Stimulated activated CD8-positive, alpha-beta memory T cell treated with anti-CD3 and anti-CD28 coated beads, Interleukin-15, amount 100 ng/mL, for 1 hour (primary cell): ENCODE results near the gene CXCL14.
"Not testable (repeated sequence)": the region's sequence is repeated elsewhere in the genome, so short reads cannot be mapped to it uniquely, and the experiment has no call there.

ENCODE experiments used
- DNase-seq: peaks from one replicate; pipeline ENCODE4 v3.0.0-alpha.2; 2020; ENCODE audit warnings: low read depth

Gene CXCL14

DNA sequence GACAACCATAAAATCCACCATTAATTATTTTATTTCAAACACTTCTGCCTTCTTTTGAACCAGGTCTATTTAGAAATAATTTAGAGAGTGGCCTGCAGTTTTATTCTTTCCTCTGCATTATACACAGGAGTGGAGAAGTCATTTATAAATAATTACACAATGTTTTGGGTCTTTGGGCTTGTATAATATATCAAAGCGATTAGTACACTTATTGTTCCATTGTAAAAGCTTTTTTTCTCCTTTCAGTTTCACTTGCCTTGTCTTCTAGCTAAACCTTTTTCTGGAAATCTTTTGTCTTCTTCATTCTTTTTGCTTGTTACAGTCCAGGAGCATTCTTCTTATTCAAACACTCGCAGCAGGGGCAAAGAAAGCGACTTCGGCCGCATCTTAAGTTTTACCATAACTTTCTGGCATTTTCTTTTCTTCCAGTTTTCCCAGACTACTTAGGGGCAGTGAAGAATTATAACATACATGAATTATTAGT is 35.7 kb downstream of the CXCL14 start:
- DNase-seq, result no peak

DNA sequence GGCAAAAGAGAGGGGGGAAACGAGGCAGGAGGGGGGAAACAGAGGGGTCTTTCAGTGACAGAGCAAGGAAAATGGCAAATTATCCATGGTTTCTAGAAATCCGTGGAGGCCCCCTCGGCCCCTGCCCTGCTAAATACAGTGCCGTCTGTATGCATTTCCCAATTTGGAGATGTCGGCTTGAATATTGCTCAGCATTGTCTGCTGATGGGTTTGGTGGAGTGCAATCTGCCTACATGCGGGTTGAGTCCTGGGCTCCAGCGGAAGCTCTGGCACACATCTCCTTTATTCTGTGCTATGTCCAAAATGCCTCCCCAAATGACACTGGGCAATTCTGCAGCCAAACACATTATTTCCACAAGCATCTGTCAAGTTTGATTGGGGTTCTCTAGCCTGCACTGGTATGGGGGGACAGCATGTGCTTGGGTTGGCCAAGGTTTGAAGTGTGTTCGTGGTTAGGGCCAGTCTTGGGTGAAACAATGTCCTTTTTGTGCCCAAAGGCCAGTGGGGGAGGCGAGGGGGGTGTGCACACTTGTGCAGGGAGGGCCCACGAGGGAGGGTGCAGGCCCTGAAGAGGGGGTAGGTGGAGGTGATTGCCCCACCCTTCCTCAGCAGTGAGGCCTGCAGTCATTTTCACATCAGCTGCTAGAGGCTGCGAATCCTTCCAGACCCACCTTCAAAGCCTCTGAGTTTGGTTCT is 36.8 kb downstream of the CXCL14 start:
- no peak for DNase-seq

DNA sequence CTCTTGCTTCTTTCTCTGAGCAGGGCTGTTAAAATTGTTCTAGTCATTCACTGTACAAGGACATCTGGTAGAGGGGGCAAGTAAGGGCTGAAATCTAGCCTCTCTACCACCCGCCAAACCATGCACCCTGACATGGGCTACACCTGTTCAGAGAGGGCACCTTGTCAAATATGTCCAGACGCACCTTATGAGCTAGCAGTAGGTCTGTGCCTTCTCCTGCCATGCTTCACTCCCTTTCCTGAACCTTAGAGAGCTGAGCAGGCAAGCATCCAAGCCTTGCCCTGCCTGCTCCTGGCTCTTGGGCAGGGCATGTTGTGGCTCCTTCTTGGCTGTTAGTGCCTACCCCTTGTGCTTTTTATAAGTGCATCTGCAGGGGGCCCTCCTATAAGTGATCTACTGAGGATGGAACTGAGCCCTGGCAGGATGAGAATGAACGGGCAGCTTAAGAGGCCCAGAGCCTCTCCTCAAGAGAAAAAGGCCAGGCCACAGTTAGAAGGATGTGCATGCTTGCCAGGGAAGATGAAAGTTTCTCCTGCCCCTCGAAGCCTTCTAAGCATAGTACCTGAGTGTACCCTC is 39.3 kb downstream of the CXCL14 start:
- DNase-seq, result no peak

DNA sequence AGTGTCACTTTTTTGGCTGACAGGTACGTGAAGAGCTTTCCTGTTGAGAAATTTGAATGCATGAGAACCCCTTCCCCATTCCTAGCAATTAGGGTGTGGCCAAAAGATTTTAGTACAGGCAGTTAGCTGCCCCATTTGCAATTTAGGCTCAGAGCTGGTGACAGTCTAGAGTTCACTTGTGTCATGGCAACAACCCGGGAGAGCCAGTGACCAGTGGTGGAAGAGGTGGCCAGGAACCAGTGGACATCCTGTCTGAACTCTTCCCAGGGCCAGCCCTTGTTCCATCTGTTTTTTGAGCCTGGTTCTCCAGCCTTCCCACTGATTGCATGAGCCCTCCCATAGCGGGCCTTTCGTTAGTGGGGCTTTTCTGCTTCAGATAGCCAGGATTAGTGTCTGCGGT is 40.5 kb downstream of the CXCL14 start:
- DNase-seq, result no peak

- DNase-seq, result no peak
These were observed 41.0 kb downstream of the CXCL14 start for GRCh38 chr5:135537745-135538144.

- DNase-seq, result no peak
These were observed 41.5 kb downstream of the CXCL14 start for GRCh38 chr5:135537271-135537670.

- no peak for DNase-seq
These were observed 42.7 kb downstream of the CXCL14 start, which contains the start of gene NEUROG1 for GRCh38 chr5:135535820-135536801. TSS of gene NEUROG1 (minus strand) at chr5:135535964. CDS start at chr5:135535690, 274 bp downstream.

DNA sequence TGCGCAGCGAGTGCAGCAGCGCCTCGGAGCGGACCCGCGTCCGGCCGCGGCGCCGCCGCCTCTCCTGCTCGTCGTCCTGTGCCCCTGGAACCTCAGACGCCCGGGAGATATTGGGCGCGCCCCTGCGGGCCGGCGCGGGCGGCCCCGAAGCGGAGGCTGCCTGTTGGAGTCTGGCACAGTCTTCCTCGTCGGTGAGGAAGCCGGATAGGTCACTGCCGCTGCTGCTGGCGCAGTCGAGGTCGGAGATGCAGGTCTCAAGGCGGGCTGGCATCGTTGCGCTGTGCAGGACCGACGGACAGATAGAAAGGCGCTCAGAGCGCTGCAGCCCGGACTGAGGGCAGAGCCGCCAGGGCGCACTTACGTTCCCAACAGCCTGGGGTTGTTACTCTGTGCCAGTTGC is 43.4 kb downstream of the CXCL14 start:
- DNase-seq, result no peak

DNA sequence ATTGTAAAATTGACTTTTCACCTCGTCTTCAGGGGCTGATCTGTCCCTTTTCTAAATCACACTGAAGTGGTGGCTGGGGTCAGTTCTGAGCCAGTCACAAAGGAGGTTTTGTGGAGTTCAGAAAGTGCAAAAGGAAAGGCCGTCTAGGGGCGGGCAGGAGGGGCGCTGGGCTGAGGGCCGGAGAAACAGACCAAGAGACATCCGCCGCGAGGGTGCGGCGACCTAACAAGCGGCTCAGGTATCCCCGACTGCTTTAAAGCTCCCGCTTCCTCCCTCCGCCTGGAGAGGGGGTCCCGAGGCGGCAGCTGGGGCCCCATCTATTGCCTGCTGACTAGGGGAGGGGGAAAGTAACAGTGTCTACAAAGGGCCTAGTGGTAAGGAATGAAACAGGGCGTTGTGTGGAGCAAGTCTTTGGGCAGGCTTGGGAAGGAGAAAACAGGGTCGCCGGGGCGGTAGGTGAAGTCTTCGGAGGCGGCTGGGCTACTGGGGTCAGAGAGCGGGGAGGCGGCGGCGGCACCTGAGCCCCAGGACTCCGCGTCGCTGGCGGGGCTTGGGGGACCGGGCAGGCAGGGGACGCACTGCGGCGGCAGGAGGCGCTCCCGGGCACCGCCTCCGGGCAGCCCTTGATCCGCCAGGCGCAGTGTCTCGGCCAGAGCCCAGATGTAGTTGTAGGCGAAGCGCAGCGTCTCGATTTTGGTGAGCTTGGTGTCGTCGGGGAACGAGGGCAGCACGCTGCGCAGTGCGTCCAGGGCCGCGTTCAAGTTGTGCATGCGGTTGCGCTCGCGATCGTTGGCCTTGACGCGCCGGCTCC is 44.0 kb downstream of the CXCL14 start:
- no peak for DNase-seq

GRCh38 chr5:135533794-135534193 is 45.0 kb downstream of the CXCL14 start:
- no peak for DNase-seq

- DNase-seq, result no peak
These were observed 45.5 kb downstream of the CXCL14 start for GRCh38 chr5:135533334-135533733.

GRCh38 chr5:135529576-135529975 is 49.2 kb downstream of the CXCL14 start:
- DNase-seq, result not testable (repeated sequence)

GRCh38 chr5:135526924-135527323 is 51.9 kb downstream of the CXCL14 start:
- no peak for DNase-seq

GRCh38 chr5:135521964-135522363 is 56.8 kb downstream of the CXCL14 start:
- no peak for DNase-seq
